ENCODE data around the gene SMAD2. TPM values are rescaled to one million over a fixed set of nuclear protein-coding genes. Genes with fewer than 3 reads are reported as not detected.

The SMAD2 gene
- total RNA-seq, 6 experiments from 2014 or later, result 31.2 to 46.1 (median 36.0) TPM

GRCh38 chr18:47883771-47884413 is 46.6 kb downstream of the SMAD2 start:
- Histone ChIP-seq H3K27ac (no peak overlapping the region), H3K9me3 (no peaks in the 10 kb centered on the region), H3K36me3 (peaks cover 0 to 2% (median 0%) of the 10 kb centered on the region in 4 donors), H3K4me1 (no peaks in the 10 kb centered on the region), H3K4me3 (no peak overlapping the region), H3K27me3 (no peaks in the 10 kb centered on the region)
- no peak for TF ChIP-seq CTCF (IDR thresholded peaks at IDR 0.05)
- no peak for TF ChIP-seq POLR2A (IDR thresholded peaks at IDR 0.05)
- WGBS (ENCODE audit: insufficient coverage, low coverage, low lambda C conversion rate, missing lambda C conversion rate), result 85% methylated on average over 3 of the region's 3 CpGs
- ATAC-seq, result no peak
- no peak for DNase-seq
- intact Hi-C loops (cut with DNase I), result no loop called here

GRCh38 chr18:47882641-47883040 is 47.8 kb downstream of the SMAD2 start:
- ATAC-seq, result no peak
- Histone ChIP-seq H3K36me3 (peaks cover 0 to 2% (median 0%) of the 10 kb centered on the region in 4 donors), H3K27me3 (no peaks in the 10 kb centered on the region), H3K9me3 (no peaks in the 10 kb centered on the region), H3K27ac (no peak overlapping the region), H3K4me3 (no peak overlapping the region), H3K4me1 (no peaks in the 10 kb centered on the region)
- DNase-seq, result no peak
- 100% methylated on average over 1 of the region's 1 CpG for WGBS (ENCODE audit: insufficient coverage, low coverage, low lambda C conversion rate, missing lambda C conversion rate)
- TF ChIP-seq CTCF (IDR thresholded peaks at IDR 0.05) (no peak), POLR2A (IDR thresholded peaks at IDR 0.05) (no peak)
- intact Hi-C loops (cut with DNase I), result no loop called here

- Histone ChIP-seq H3K27me3 (no peaks in the 10 kb centered on the region), H3K4me1 (no peaks in the 10 kb centered on the region), H3K9me3 (no peaks in the 10 kb centered on the region), H3K36me3 (peaks cover 0 to 2% (median 0%) of the 10 kb centered on the region in 4 donors), H3K4me3 (no peak overlapping the region), H3K27ac (no peak overlapping the region)
- no peak for DNase-seq
- intact Hi-C loops (cut with DNase I), result no loop called here
- 95% methylated on average over 6 of the region's 7 CpGs for WGBS (ENCODE audit: insufficient coverage, low coverage, low lambda C conversion rate, missing lambda C conversion rate)
- no peak for TF ChIP-seq POLR2A (IDR thresholded peaks at IDR 0.05)
- no peak for TF ChIP-seq CTCF (IDR thresholded peaks at IDR 0.05)
- ATAC-seq, result no peak
Observed at GRCh38 chr18:47881752-47882455, 48.6 kb downstream of the SMAD2 start.

GRCh38 chr18:47881042-47881441 is 49.4 kb downstream of the SMAD2 start:
- ATAC-seq (no peak), DNase-seq (no peak)
- Histone ChIP-seq H3K36me3 (peaks cover 0 to 2% (median 0%) of the 10 kb centered on the region in 4 donors), H3K27ac (no peak overlapping the region), H3K9me3 (no peaks in the 10 kb centered on the region), H3K27me3 (no peaks in the 10 kb centered on the region), H3K4me3 (no peak overlapping the region), H3K4me1 (no peaks in the 10 kb centered on the region)
- TF ChIP-seq POLR2A (IDR thresholded peaks at IDR 0.05) (no peak), CTCF (IDR thresholded peaks at IDR 0.05) (no peak)
- intact Hi-C loops (cut with DNase I), result no loop called here
- 89% methylated on average over 3 of the region's 3 CpGs for WGBS (ENCODE audit: insufficient coverage, low coverage, low lambda C conversion rate, missing lambda C conversion rate)

Data from right lobe of liver (tissue), 6 donors.